A673 (cell line): ENCODE measurements around the gene TMEM229A.

Source experiments
- EZH2 ChIP-seq: fragments of 200-600 bp; sonication (generic); IDR thresholded peaks from 2 replicates; pipeline ENCODE4 v1.6.1; 2017; ENCODE audit warnings: borderline replicate concordance, low read depth, mild to moderate bottlenecking, mixed read lengths, antibody characterized with exemption, low read length; ENCODE audit not compliant: poor library complexity, severe bottlenecking
- TF ChIP-seq, protein P1 (sequence below): fragments of 300-800, 200-600 bp; sonication (generic); conservative IDR thresholded peaks from 2 replicates; pipeline ENCODE4 v1.5.1; 2017; ENCODE audit warnings: low read depth, mild to moderate bottlenecking, antibody characterized with exemption, low read length, moderate library complexity, mixed read lengths

DNA sequence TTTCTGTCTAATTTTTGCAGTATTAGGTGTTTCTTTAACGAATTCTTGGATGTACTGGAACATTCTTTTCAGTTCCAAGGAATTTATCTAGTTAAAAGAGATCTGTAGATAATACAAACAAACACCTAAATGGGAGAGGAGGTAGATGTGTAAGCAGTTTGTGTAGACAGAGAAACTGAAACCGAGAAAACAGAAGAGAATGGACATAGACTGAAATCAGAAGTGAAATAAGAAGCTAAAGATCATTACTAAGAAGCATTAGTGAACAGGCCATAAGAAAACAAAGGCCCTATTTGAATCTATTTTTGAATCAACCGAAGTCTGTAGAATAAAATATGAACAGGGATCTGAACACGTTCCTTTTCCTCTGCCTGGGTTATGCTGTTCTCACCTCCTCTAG lies 26.5 kb upstream of the TMEM229A start:
- TF ChIP-seq, protein P1, sequence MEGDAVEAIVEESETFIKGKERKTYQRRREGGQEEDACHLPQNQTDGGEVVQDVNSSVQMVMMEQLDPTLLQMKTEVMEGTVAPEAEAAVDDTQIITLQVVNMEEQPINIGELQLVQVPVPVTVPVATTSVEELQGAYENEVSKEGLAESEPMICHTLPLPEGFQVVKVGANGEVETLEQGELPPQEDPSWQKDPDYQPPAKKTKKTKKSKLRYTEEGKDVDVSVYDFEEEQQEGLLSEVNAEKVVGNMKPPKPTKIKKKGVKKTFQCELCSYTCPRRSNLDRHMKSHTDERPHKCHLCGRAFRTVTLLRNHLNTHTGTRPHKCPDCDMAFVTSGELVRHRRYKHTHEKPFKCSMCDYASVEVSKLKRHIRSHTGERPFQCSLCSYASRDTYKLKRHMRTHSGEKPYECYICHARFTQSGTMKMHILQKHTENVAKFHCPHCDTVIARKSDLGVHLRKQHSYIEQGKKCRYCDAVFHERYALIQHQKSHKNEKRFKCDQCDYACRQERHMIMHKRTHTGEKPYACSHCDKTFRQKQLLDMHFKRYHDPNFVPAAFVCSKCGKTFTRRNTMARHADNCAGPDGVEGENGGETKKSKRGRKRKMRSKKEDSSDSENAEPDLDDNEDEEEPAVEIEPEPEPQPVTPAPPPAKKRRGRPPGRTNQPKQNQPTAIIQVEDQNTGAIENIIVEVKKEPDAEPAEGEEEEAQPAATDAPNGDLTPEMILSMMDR: no peak
- TF ChIP-seq EZH2: no peak
